Measurements from ENCODE around the gene NSD1. TPM values are rescaled to one million over a fixed set of nuclear protein-coding genes. Genes with fewer than 3 reads are reported as not detected.

NSD1 gene
- total and polyA plus RNA-seq, 10 of the 15 experiments (the other 5 are each of a cell fraction or from before 2014, with no cell fraction given): 7.0 to 57.9 (median 30.4) TPM

DNA sequence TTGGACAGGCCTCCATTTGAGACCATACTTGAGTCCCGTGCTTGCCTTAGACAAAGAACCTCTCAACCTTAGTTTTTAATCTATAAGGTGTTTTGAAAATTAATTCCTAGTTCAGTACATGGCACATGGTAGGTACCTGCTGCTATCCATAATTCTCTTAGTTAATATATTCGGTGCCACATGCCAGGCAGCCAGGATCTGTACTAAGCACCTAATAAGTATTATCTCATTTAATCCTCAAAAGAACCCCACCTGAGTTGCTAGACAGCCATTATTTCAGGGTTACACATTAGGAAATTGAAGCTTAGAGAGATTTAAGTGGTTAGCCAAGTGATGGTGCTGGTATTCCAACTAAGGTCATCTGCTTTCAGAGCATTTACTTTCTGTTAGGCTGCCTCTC, 29.9 kb downstream of the NSD1 start:
- Histone ChIP-seq H3K27me3 (replicated peaks in 1 of 2; ENCODE audit: control insufficient read depth in 2 of 2, insufficient read depth in 2 of 2, low read length in 1 of 2) (no peaks in the 10 kb centered on the region), H3K27ac (ENCODE audit: control insufficient read depth, insufficient read depth) (no peak overlapping the region), H3K4me1 (ENCODE audit: control insufficient read depth, insufficient read depth, low read length) (peaks cover 26% of the 10 kb centered on the region), H3K4me3 (no peak overlapping the region), H3K9me3 (replicated peaks; ENCODE audit: control insufficient read depth, insufficient read depth, low read length) (no peaks in the 10 kb centered on the region), H3K79me2 (ENCODE audit: control insufficient read depth, insufficient read depth, low read length) (peaks cover 30% of the 10 kb centered on the region), H2AFZ (ENCODE audit: control insufficient read depth, low read depth, low read length) (no peak overlapping the region), H3K4me2 (ENCODE audit: control insufficient read depth, insufficient read depth) (no peak overlapping the region), H4K20me1 (ENCODE audit: control insufficient read depth, insufficient read depth) (no peaks in the 10 kb centered on the region), H3K36me3 (ENCODE audit: control insufficient read depth in 2 of 2, insufficient read depth in 2 of 2, low read length in 1 of 2) (peaks cover 5 to 9% of the 10 kb centered on the region in 2 experiments), H3K9ac (ENCODE audit: control insufficient read depth, insufficient read depth, low read length) (no peak overlapping the region)
- ATAC-seq (no peak), FAIRE-seq (no peak), DNase-seq (ENCODE audit: low read depth, low spot score) (no peak)
- ChIA-PET POLR2A (interaction anchor here (0.7 kb wide), 1 partner anchor 1637 kb away, joined by 5 read pairs; no protein-coding TSS in a partner anchor), CTCF (interaction anchor here (0.7 kb wide), 2 partner anchors 27 to 169 kb away, joined by 3 read pairs; no protein-coding TSS in a partner anchor), SMC1A (ENCODE audit: uncharacterized antibody, unreplicated experiment) (no interaction called here), RAD21 (ENCODE audit: unreplicated experiment) (no interaction called here)
- in situ Hi-C loops (cut with MboI): no loop called here
- intact Hi-C loops (cut with micrococcal nuclease; ENCODE audit: unreplicated experiment): no loop called here
- 94% methylated on average over 2 of the region's 2 CpGs for WGBS (ENCODE audit: insufficient coverage, insufficient replicate concordance, low lambda C conversion rate, missing lambda C conversion rate)
- TF ChIP-seq HDAC6 (IDR thresholded peaks at IDR 0.05; ENCODE audit: unreplicated experiment) (no peak), CEBPB (IDR thresholded peaks at IDR 0.05; ENCODE audit: borderline replicate concordance in 1 of 2, low read depth in 2 of 2, low read length in 2 of 2) (no peak), WRNIP1 (IDR thresholded peaks at IDR 0.05; ENCODE audit: borderline replicate concordance, low read depth, low read length) (no peak), SMARCA5 (IDR thresholded peaks at IDR 0.05) (no peak), STAT3 (IDR thresholded peaks at IDR 0.05; ENCODE audit: low read depth, low read length) (no peak), RAD21 (IDR thresholded peaks at IDR 0.05; ENCODE audit: insufficient read depth, low read depth, low read length) (no peak), ZBED1 (IDR thresholded peaks at IDR 0.05; ENCODE audit: borderline replicate concordance) (no peak), ATF7 (IDR thresholded peaks at IDR 0.05; ENCODE audit: low read depth) (no peak)
- TSS peak; percentile 42 for BruUV-seq (replicated peaks)

GRCh38 chr5:177169271-177169670, 35.7 kb downstream of the NSD1 start:
- Histone ChIP-seq H3K36me3 (ENCODE audit: control insufficient read depth in 2 of 2, insufficient read depth in 2 of 2, low read length in 1 of 2) (peaks cover 3 to 8% of the 10 kb centered on the region in 2 experiments; a peak in 3 of 4 replicates), H3K4me1 (ENCODE audit: control insufficient read depth, insufficient read depth, low read length) (peaks cover 8% of the 10 kb centered on the region), H3K4me2 (ENCODE audit: control insufficient read depth, insufficient read depth) (no peak overlapping the region), H3K9ac (ENCODE audit: control insufficient read depth, insufficient read depth, low read length) (no peak overlapping the region), H3K9me3 (replicated peaks; ENCODE audit: control insufficient read depth, insufficient read depth, low read length) (no peaks in the 10 kb centered on the region; the same call in 2 of the 3 replicates), H3K79me2 (ENCODE audit: control insufficient read depth, insufficient read depth, low read length) (peaks cover 27% of the 10 kb centered on the region), H3K27ac (ENCODE audit: control insufficient read depth, insufficient read depth) (no peak overlapping the region), H2AFZ (ENCODE audit: control insufficient read depth, low read depth, low read length) (no peak overlapping the region), H4K20me1 (ENCODE audit: control insufficient read depth, insufficient read depth) (no peaks in the 10 kb centered on the region), H3K27me3 (replicated peaks in 1 of 2; ENCODE audit: control insufficient read depth in 2 of 2, insufficient read depth in 2 of 2, low read length in 1 of 2) (no peaks in the 10 kb centered on the region), H3K4me3 (no peak overlapping the region)
- 96% methylated on average over 15 of the region's 15 CpGs for WGBS (ENCODE audit: insufficient coverage, insufficient replicate concordance, low lambda C conversion rate, missing lambda C conversion rate)
- no peak for DNase-seq (ENCODE audit: low read depth, low spot score)
- CTCF ChIA-PET: interaction anchor here (0.9 kb wide), 1 partner anchor 9 kb away, joined by 4 read pairs; no protein-coding TSS in a partner anchor
- FAIRE-seq: no peak
- in situ Hi-C loops (cut with MboI): no loop called here
- SMC1A ChIA-PET (ENCODE audit: uncharacterized antibody, unreplicated experiment): interaction anchor here (0.9 kb wide), 1 partner anchor 8 kb away, joined by 4 read pairs; no protein-coding TSS in a partner anchor
- ATAC-seq: no peak
- RAD21 ChIA-PET (ENCODE audit: unreplicated experiment): no interaction called here
- BruUV-seq (replicated peaks): no TSS peak
- POLR2A ChIA-PET: no interaction called here
- intact Hi-C loops (cut with micrococcal nuclease; ENCODE audit: unreplicated experiment): no loop called here
- TF ChIP-seq GABPA (IDR thresholded peaks at IDR 0.05; ENCODE audit: low read depth) (no peak), E2F4 (IDR thresholded peaks at IDR 0.05; ENCODE audit: low read depth, low read length) (no peak), ETV6 (conservative IDR thresholded peaks at IDR 0.05 in 1 of 2, IDR thresholded peaks at IDR 0.05 in 1 of 2; ENCODE audit: borderline replicate concordance in 1 of 2, low read depth in 1 of 2) (no peak), TARDBP (IDR thresholded peaks at IDR 0.05; ENCODE audit: borderline replicate concordance) (no peak), NR2C2 (IDR thresholded peaks at IDR 0.05; ENCODE audit: borderline replicate concordance, control insufficient read depth, insufficient read length, low read depth) (no peak), ATF7 (IDR thresholded peaks at IDR 0.05; ENCODE audit: low read depth) (no peak), BMI1 (IDR thresholded peaks at IDR 0.05; ENCODE audit: borderline replicate concordance) (no peak), IKZF2 (IDR thresholded peaks at IDR 0.05) (no peak), NFIC (IDR thresholded peaks at IDR 0.05; ENCODE audit: low read depth, low read length) (no peak), NR2F1 (conservative IDR thresholded peaks at IDR 0.05) (no peak), BRCA1 (IDR thresholded peaks at IDR 0.05; ENCODE audit: low read depth, low read length) (no peak), RELA (IDR thresholded peaks at IDR 0.05; ENCODE audit: borderline replicate concordance, partially characterized antibody) (no peak)
